Liver (tissue), 3 donors: ENCODE results near the gene CCDC97.

Experiments used
- CTCF ChIP-seq: fragments of 150-350 bp; IDR thresholded peaks from 2 replicates; pipeline ENCODE4 v1.5.1; 2017; ENCODE audit warnings: improper control_type of control experiment, low read depth, low read length; ENCODE audit not compliant: missing input control
- GABPA ChIP-seq, 2 donors: IDR thresholded peaks in 1 of 2; conservative IDR thresholded peaks in 1 of 2; 2 replicates each; pipeline ENCODE4 v1.6.1; 2016; ENCODE audit warnings: antibody characterized with exemption in 2 of 2, mild to moderate bottlenecking in 1 of 2, moderate library complexity in 1 of 2
- JUND ChIP-seq, 2 donors: IDR thresholded peaks; 2 replicates each; pipeline ENCODE4 v1.6.1; 2016; ENCODE audit warnings: antibody characterized with exemption in 2 of 2
- SP1 ChIP-seq: IDR thresholded peaks from 2 replicates; pipeline ENCODE4 v1.6.1; 2018; ENCODE audit warnings: antibody characterized with exemption, mild to moderate bottlenecking
- TAF1 ChIP-seq: conservative IDR thresholded peaks from 2 replicates; pipeline ENCODE4 v1.6.1; 2016; ENCODE audit warnings: antibody characterized with exemption, mild to moderate bottlenecking
- YY1 ChIP-seq: IDR thresholded peaks from 2 replicates; pipeline ENCODE4 v1.6.1; 2016; ENCODE audit warnings: antibody characterized with exemption, mild to moderate bottlenecking
- donor health status: healthy.
- donor health status: healthy.

- TF ChIP-seq CTCF (no peak), GABPA (IDR thresholded peaks at IDR 0.05 in 1 of 2, conservative IDR thresholded peaks at IDR 0.05 in 1 of 2) (no peak), SP1 (no peak), YY1 (no peak), JUND (IDR thresholded peaks at IDR 0.05) (peak in 1 of 2 donors; percentile 46), TAF1 (no peak)
Measured at GRCh38 chr19:41323430-41324125, 13.6 kb downstream of the CCDC97 start.
